Effector CD8-positive, alpha-beta T cell (primary cell): ENCODE results near the gene TTLL6.
"Not testable (repeated sequence)": the region's sequence is repeated elsewhere in the genome, so short reads cannot be mapped to it uniquely, and the experiment has no call there.

Experiments used
- DNase-seq: peaks from one replicate; lab custom pipeline; 2025; lab: John Stamatoyannopoulos, UW

Gene TTLL6

DNA sequence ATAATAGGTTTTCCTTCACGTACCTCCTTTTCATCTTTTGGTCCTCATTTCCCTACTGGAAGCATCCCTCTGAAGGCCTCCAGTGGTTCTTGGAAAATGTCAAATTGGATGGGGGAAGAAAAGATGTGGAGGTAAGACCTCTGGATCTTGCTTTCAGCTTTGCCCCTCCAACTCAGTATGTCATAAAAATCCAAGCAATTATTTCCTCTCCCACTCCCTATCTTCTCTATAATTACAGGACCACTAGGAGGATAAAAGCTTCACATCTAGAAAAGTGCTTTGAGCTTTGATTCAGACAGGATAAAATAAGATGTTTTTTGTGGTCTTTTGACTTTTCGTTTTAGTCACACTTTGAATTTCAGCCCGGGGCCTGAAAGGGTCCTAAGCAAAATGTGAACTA, 1.7 kb downstream of the TTLL6 start:
- no peak for DNase-seq

DNA sequence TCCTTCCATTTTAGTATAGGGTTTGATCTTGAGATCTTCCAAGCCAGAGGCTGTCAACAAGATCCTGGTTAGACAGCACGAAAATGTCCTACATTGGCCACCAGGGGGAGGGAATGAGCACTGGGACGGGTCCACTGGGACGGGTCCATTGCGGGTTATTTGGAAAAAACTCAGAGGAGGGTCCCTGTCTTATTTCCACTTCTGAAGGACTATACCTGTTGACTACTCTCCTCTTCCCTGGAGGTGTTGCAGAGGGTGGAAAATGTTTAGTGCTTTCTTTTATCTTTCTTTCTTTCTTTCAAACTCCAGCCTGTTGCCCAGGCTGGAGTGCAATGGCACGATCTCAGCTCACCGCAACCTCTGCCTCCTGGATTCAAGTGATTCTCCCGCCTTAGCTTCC, 2.5 kb downstream of the TTLL6 start:
- DNase-seq = peak; percentile 44

DNA sequence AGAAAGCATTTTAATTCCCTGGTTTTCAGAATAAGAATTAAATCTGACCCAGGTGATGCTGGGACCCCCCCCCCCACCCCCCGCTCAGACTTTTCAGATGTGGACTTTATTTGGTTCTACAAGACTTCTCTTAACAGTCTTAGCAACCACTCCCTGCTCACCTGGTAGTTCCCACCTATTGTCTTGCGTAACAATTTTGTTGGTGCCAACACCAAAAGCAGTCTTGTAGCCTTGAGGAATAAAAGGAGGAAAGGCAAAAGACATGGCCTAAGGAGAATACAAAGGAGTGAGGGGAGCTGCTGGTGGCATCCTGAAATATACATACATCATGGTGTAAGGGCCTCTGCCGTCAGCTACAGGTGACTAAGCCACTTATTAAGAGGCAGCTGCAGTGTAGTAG, 5.0 kb downstream of the TTLL6 start:
- no peak for DNase-seq

DNA sequence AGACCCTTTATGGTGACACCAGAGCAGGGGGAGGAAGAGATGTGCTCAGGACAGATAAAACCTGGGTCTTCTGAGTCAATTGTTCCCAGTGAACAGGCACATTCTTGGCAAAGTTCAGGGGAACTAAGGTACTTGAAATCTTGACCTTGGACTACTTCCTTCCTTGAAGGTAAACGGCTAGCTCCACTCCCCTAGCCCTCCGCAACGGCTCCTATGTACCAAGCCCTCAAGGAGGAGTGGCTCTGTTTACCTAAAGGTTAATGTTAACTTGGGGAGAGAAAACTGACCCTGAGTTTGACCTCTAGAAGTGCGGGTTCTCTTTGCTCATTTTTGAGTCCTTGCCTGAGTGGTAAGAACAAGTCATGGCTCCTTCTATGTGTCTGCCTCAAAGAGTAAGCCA, 7.8 kb downstream of the TTLL6 start:
- no peak for DNase-seq

DNA sequence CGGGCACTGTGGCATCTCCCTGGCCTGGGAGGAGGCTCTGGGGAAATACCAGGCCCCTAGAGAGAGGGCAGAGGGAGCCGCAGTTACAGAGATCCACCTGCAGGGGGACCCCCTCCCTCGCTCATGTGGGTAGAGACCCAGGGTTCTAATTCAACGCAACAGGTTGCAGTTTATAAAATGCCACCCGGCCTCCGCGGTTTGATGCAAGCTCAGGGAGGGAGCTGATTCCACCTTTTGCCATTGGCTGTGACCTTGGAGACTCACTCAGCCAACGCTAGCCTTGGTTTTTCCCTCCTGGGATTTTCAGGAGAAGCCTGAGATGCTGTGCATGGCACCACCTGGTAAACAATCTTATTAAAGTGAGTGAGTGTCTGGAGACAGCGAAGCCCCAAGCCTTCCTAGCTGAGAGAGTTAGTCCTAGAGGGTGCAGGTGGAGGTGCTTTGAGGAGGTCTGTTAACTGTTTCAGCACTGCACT, 12.1 kb downstream of the TTLL6 start:
- DNase-seq = peak; percentile 53

DNA sequence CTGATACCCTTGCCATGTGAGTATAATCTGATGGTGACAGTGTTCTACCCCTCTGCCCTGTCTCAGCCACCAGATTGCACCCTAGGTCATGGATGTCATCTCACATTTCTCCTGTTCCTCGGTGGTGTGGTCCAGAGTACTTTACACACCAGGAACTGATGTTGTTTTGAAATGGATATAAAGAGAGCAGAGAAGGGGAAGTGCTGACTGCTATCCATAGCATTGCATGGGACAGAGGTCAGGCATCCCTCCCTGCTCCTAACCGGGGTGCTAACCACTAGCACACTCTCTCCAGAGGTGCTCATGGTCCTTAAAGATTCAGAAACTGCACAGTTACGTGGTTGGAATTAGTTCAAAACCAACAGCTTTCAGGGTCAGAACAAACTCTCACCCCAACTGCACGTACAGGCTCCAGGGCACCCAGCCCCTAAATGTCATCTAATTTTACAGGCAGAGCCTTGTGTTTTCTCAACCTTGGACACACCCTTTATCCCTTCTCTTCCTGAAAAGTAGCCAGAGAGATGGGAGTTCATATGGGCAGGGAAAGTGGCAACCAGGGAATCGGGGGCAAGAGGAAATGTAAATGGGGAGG, 16.3 kb downstream of the TTLL6 start:
- no peak for DNase-seq

DNA sequence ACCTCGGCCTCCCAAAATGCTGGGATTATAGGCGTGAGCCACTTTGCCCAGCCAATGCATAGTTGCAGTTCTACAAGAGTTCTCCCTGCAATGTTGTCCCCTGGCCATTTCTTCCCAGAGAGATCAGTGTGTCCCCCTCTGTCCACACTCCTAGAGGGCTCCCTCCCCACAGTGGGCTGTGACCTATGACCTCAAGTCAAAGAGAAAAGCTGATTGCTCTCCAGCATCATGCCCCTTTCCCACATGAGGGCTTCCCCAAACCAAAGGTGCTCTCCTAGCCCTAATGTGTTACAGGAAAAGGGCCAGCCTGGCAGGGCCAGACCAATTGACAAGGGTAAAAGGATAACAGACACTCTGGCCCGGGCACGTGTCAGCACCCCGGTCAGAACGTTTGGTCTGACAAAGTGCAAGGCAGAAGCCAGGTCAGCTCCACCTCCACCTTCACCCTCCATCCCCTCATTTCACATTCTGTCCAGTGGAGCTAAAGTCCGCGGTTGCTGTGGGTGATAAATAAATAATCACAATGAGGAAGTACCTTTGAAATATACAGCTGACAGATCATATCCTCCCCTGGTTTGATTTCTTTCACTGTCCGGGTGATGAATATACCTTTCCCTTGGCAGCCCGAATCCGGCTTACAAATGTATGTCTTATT, 17.8 kb downstream of the TTLL6 start:
- DNase-seq = no peak

DNA sequence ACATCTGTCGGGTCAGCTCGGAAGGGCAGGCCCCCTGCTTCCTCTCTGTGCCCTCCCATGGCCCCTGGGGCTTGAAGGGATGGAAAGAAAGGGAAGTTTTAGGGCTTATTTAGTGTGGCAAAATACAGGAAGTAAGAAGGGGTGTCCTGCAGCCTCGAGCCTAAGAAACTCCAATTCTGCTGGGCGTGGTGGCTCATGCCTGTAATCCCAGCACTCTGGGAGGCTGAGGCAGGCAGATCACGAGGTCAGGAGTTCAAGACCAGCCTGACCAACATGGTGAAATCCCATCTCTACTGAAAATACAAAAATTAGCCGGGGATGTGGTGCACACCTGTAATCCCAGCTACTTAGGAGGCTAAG, 20.9 kb downstream of the TTLL6 start:
- DNase-seq = not testable (repeated sequence)

DNA sequence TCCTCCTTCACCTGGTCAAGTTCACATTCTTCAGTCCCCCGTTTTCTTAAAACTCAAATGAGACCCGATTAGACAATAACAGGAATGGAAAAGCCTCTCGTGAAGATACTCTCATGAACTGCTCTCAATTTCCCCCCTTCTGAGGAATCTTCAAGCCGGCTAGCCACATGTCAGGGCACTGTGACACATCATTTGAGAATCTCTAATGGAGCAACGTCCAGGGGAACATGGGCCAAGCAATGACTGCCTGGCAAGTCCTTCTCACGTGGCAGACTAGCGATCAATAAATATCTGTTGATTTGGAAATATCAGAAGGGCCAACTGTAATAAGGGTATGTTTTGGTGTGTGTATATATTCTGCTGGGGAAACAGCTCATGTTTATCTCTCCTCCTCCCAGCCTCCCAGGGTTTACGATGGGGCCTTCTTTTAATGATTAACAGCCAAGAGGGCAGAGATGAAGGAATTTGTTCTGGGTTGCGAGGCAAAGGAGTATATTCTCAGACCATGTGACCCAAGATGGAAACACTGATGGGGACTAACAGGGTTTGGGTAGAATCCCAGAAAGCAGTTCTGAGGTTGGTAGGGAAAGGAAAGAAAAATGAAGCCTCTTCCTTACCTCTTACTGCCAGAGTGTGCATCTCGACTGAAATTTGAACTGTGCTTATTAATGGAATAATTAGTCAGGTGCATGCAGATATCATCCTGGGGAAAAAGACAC, 21.4 kb downstream of the TTLL6 start:
- DNase-seq = no peak

DNA sequence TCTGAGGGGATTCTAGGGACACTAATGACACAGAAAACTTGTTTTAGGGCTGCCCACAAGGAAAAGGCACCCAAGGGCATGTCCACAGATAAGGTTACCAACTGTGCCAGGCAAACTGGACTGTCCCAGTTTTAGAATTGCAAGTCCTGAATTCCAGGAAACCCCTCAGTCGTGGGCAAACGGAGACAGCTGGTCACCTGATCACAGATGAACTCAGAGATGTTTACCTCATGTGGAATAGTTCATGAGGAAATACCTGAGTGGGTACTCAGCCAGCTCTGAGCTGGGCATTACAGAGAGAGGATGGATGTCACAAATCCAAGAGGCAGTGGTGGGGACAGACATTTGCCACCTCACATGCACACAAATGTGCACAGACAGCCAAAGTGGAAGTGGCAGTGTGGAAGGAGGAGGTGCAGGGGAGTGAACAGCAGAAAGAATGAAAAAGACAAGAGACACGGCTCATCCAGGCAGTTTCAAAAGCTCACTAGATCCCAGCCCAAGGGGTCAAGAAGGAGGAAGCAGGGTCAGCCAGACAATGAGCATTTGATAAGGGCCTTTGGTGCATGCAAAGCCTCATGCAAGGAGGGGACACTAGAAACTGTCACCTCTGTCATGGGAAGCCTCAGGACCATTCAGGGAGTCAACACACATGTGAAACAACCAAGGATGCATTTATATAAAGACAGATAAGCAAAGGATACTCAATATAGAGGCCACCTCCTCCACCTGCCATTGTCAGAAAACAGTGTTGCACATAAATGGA, 24.8 kb downstream of the TTLL6 start:
- no peak for DNase-seq

DNA sequence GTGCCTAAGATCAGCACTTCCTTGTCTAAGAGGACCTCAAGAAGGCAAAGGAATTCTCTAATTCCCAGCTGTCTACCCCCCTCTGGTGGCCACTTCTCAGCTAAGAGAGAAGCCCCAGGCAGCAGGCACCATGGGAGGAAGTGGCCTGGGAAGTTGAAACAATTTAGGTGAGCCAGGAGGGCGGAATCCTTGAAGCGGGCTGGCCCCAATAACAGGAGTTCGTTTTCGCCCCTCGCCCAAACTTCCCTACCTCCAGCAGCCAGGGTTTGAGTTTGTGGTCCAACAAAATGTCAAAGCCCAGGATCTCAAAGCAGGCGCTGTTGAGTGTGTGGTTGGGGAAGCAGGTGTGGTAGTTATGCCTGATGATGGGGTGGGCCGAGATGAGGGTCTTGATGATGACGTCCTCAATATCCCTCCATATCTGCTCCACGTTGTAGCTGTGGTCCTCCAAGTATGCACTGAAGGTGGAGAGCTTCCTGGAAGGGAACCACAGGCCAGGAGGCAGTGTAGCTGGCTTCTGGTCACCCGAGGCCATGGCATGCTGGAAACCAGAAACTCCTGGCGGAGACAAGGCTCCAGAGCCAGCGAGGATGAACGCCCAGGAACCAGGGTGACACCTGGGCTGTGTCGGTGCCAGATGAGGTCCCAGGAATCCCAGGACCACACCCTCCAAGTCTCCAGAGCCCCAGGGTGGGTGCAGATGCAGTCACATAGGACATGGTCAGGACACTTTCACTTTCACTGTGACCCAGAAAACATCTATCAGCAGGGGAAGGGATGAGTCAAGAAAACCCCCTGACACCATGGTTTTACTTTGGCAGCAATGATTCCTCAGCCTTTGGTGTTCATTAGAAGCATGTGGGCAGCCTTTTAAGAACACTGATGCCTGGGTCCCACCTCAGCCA, 25.6 kb downstream of the TTLL6 start:
- DNase-seq = peak; percentile 2

DNA sequence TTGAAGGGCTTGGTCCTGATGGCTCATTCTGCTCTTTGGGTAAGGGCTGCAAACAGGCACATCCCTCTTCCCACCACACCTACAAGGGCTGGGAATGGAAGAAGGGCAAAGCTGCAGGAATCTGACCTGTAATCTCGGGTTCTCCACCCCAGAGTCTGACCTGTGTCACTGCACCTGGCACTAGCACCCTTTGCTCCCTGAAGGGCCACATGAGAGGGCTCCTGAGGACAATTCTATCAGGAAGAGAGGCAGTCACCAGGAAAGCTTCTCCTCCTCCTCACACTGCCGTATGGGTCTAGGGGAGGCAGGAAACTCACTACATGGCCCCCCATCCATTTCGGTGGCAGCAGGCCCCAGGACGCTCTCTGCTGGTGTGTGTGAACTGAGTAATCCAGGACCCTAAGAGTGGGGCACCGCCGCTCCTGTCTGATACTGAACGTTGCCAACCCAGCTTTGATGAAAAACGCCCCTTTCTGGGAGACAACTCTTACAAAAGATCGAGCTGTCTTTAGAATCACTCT, 26.4 kb downstream of the TTLL6 start:
- no peak for DNase-seq

DNA sequence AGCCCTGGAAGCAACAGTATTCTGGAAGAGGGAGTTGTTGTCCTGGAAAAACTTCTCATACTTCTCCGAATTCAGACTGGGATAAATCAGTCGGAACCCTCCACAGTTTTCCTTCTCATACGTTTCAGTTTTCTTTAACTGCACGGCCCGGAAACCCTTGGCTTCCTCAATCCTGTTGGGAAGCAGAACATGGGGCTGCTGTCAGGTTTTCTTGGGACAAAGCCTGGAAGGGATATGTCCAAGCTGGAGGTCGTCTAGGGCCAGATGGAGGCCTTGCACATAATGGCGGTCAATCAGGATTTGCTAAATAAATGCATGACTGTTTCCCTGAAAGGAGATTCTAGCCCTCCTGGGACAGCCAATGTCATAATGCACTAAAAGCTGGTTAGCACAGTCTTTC, 29.2 kb downstream of the TTLL6 start:
- no peak for DNase-seq

DNA sequence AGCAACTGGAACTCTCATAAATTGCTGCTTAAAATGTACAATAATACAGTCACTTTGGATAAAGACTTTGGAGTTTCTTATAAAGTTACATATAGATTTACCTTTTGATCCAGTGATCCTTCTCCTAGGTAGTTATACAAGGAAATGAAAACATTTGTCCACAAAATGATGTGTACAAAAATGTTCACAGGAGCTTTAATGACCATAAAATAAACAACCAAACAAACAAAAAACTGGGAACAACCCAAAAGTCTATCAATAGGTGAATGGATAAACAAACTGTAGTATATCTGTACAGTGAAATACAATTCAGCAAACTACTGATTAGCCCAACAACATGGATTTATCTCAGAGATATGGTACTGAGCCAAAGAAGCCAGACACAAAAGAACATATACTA, 37.6 kb downstream of the TTLL6 start:
- DNase-seq = no peak

DNA sequence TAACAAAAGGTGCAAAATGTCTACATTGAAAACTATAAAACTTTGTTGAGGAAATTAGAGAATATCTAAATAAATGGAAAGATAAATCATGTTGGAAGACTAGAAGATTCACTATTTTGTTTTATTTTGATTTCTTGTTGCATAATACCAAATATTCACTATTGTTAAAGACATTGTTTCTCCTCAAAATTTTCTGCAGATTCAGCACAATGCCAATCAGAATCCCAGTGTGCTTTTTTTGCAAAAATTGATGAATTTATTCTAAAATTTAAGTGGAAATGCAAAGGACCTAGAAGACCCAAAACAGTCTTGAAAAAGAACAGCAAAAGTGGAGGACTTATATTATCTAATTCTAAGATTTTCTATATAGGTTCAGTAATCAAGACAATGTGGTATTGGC, 40.4 kb downstream of the TTLL6 start:
- DNase-seq = no peak

DNA sequence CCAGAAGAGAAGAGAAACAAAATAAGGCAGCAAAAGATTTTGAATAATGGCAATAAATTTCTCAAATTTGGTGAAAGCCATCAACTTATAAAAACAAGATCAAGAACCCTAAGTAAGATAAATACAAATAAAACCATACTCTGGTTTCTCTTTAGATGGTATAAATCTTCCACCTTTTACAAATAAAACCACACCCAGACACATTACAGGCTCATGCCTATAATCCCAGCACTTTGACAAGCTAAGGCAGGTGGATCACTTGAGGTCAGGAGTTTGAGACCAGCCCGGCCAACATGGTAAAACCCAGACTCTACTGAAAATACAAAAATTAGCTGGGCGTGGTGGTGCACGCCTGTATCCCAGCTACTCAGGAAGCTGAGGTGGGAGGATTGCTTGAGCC, 43.8 kb downstream of the TTLL6 start:
- DNase-seq = no peak

DNA sequence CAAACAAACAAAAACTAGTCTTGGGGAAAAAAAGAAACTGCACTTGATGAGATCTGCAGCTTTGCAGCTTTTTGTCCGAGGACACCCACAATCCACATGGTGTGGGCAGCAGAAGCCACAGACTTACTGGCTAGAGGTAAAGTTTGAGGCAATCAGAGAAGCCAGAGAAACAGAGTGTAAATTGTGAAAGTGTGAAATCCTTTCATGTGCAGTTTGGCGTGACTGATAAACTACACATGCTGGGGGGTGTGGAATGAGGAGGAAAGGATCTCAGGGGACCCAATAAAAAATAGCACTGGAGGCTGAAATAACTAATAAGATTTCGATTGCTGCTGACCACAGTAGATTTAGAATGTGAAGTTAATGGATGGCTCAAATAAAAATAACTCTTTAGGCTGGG, 46.1 kb downstream of the TTLL6 start:
- no peak for DNase-seq

DNA sequence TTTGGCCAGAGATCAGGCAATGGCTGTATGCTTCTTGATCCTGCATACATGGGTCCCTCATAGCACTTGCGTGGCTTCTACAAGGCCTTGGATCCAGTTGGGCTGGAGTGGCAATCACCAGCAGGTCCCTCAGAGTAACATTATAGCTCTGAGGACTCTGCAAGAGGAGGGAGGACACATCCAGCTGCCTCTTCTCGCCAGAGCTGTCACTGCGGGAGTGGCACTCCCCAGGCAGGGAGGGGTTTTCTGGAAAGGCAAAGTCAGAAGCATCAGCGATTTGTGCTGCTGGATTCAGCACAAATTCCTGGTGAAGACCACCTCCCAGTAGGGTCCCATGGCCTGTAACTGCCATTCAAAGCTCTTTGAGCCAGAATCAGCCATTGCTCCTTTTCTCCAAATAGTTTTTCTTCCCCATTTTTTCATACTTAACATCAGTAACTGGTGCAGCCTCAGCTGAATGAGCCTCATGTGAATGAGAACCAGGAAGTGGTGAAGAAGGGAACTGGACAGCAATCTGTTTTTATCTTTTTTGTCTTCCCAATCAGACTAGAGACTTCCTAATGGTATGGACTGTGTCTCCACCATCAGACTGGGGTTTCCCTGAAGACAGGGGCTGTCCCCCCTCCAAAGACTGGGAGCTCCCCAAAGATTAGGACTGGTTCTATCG, 47.9 kb downstream of the TTLL6 start:
- DNase-seq = no peak

DNA sequence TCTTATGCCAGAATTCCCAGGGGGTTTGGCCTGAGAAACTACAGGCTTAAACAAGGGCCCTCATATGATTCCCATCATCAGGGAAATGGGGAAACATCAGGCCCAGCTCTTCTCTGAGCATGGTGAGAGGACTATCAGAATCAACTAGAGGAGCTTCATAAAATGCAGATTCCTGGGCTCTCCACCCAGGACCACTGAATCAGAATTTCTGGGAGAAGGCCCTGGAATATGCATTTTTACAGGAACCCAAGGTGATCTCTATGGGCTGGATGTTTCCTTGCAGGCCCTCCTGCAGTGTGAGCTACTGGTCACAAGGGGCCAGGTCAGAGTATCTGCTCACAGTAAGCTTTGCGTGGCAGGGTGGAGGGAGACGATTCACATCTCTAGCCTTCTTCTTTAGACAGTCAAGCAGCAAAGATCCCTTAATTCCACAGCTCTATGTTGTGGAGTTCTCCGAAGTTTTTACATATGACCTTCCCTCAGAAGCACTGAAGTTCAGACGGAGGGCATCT, 49.7 kb downstream of the TTLL6 start:
- no peak for DNase-seq

DNA sequence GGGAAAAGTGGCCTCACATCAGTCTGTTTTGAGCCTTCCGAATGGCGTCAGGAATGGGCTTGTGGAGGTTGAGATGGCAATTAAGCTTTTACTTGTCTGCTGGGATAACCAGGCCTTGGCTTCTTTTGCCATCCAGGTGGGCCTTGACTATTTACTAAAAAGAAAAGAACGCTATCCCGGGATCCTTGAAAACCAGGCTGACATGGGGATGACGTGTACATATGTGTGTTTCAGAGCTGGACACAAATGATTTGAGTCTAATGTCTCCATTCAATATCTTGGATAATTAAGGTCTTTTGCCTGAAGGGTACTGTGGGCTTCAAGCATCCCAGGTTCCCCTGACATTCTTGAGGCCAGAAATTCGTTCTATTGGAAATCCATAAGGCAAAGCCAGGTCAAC, 55.9 kb downstream of the TTLL6 start:
- DNase-seq = no peak

DNA sequence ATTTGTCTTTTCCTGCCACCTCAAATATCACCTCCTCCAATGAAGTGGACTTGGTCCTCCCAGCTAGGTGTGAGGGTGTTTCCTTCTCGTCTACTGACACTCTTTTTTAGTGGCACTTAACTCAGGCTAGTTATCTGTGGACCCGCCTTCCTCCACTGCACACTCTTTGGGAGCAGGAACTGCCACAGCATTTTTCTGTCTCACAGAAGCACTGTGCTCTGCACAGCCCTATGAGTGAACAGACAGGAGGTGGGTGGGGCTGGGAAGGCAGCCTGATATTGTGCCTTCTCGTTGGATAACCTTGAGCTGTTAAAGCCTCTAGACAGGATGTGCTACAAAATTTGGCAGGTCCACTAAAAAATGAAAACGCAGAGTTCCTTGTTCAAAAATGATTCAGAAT, 56.6 kb downstream of the TTLL6 start:
- no peak for DNase-seq
